Ascending aorta (tissue), 2 donors: ENCODE results near the gene KDM6A. TPM values are rescaled to one million over a fixed set of nuclear protein-coding genes. Genes with fewer than 3 reads are reported as not detected.

Experiments
- DNase-seq, 2 donors: peaks; one replicate each; pipeline ENCODE4 v3.0.0-alpha.2; 2019; ENCODE audit warnings: low spot score in 2 of 2
- H3K27ac ChIP-seq, 2 donors: fragments of 200-600 bp; sonication (generic); one replicate each; pipeline ENCODE4 v1.5.1; 2016 to 2017; ENCODE audit warnings: mild to moderate bottlenecking in 1 of 2
- H3K27me3 ChIP-seq: fragments of 200-600 bp; sonication (generic); one replicate; pipeline ENCODE4 v1.5.1; 2017
- H3K36me3 ChIP-seq, 2 donors: fragments of 200-600 bp; sonication (generic); one replicate each; pipeline ENCODE4 v1.5.1; 2016
- H3K4me1 ChIP-seq, 2 donors: fragments of 200-600 bp; sonication (generic); one replicate each; pipeline ENCODE4 v1.5.1; 2016 to 2017; ENCODE audit warnings: mild to moderate bottlenecking in 1 of 2
- H3K4me3 ChIP-seq, 2 donors: fragments of 200-600 bp; sonication (generic); one replicate each; pipeline ENCODE4 v1.5.1; 2016 to 2017; ENCODE audit warnings: mild to moderate bottlenecking in 1 of 2
- H3K9me3 ChIP-seq, 2 donors: fragments of 200-600 bp; sonication (generic); one replicate each; pipeline ENCODE4 v1.5.1; 2016
- intact Hi-C: fragments of 100-400 bp; cut with DNase I; formaldehyde crosslinking; loops from one replicate; pipeline ENCODE4 v1.15.1; 2023
- total RNA-seq: library from RNA; depleted of rRNA; stranded (reverse); fragments of >200 nt; gene quantifications from one replicate; pipeline ENCODE4 v1.1.0, GENCODE V29; 2016
- TF ChIP-seq, protein P1 (sequence below), 3 experiments: fragments of 200-600 bp in 2 of 3; fragments of 450-650 bp in 1 of 3; sonication (generic) in 2 of 3; IDR thresholded peaks; one replicate each; pipeline ENCODE4 v1.5.1; 2016 to 2019; ENCODE audit warnings: antibody characterized with exemption in 3 of 3, mild to moderate bottlenecking in 1 of 3, moderate library complexity in 1 of 3

KDM6A gene
- total RNA-seq, 1 donor from 2014 or later: 16.3 TPM

DNA sequence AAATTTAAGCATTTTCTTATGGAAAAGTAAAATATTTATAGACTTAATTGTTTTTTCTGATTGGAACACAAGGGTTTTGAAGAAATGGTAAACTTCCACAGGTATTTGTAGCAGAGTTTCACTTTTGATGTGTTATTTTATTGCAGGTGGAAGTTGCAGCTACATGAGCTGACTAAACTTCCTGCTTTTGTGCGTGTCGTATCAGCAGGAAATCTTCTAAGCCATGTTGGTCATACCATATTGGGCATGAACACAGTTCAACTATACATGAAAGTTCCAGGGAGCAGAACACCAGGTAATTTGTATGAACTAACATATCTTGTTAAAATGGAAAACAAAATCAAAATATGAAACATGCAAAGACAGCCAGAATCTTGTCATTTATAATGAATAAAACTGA, 210.3 kb downstream of the KDM6A start:
- Histone ChIP-seq H3K9me3 (no peaks in the 10 kb centered on the region), H3K4me3 (no peak overlapping the region), H3K36me3 (peaks cover 37 to 62% of the 10 kb centered on the region in 2 donors), H3K4me1 (no peaks in the 10 kb centered on the region), H3K27ac (no peak overlapping the region), H3K27me3 (no peaks in the 10 kb centered on the region)
- TF ChIP-seq, protein P1, sequence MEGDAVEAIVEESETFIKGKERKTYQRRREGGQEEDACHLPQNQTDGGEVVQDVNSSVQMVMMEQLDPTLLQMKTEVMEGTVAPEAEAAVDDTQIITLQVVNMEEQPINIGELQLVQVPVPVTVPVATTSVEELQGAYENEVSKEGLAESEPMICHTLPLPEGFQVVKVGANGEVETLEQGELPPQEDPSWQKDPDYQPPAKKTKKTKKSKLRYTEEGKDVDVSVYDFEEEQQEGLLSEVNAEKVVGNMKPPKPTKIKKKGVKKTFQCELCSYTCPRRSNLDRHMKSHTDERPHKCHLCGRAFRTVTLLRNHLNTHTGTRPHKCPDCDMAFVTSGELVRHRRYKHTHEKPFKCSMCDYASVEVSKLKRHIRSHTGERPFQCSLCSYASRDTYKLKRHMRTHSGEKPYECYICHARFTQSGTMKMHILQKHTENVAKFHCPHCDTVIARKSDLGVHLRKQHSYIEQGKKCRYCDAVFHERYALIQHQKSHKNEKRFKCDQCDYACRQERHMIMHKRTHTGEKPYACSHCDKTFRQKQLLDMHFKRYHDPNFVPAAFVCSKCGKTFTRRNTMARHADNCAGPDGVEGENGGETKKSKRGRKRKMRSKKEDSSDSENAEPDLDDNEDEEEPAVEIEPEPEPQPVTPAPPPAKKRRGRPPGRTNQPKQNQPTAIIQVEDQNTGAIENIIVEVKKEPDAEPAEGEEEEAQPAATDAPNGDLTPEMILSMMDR (IDR thresholded peaks at IDR 0.05): no peak
- intact Hi-C loops: no loop called here
- no peak for DNase-seq

DNA sequence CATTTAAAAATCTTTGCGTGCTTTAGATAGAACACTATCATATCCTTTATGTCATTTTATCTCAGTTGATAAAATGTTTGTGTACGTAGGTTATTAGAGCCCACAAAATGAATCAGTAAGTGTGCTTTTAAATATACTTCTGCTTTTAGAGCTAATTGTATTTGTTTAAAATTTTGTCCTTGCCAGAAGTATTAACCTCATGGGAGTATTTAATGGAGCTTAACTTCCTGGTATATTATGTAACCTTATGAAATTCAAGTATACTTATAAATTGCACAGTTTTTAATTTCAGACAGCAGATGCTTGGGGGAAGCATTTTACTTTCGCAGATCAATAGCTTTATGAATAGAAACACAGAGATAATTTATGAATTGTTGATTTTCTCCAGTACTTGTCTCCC, 237.5 kb downstream of the KDM6A start:
- TF ChIP-seq, protein P1 (IDR thresholded peaks at IDR 0.05): no peak

DNA sequence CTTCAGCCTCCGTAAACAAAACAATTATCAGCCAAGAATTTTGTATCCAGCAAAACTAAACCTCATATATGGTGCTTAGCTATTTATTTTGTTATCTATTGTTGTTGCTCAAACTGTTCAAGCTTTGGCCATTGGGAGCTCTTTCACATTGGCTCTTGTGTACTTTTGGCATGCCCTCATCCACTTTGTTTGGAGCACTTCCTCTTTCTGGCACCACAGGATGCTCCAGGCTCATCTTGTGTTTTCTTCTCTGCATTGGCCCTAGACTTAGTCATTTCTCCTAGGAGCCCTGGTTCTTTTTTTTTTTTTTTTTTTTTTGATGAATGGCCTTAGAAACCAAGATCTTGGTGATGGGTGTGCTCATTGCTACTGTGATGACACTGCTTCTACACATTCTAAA, 253.2 kb downstream of the KDM6A start:
- Histone ChIP-seq H3K27ac (no peak overlapping the region), H3K4me3 (no peak overlapping the region), H3K27me3 (no peaks in the 10 kb centered on the region), H3K9me3 (peaks cover 7 to 13% of the 10 kb centered on the region in 2 donors), H3K36me3 (no peaks in the 10 kb centered on the region), H3K4me1 (no peaks in the 10 kb centered on the region)
- DNase-seq: no peak
- intact Hi-C loops: no loop called here
- TF ChIP-seq, protein P1 (IDR thresholded peaks at IDR 0.05): no peak

More for the DNA sequence above, 237.5 kb downstream of the KDM6A start:
- no peaks in the 10 kb centered on the region for H3K4me1 ChIP-seq
- no peaks in the 10 kb centered on the region for H3K27me3 ChIP-seq
- intact Hi-C loops: no loop called here
- H3K36me3 ChIP-seq: peaks cover 25 to 33% of the 10 kb centered on the region in 2 donors
- no peak overlapping the region for H3K4me3 ChIP-seq
- H3K27ac ChIP-seq: no peak overlapping the region
- DNase-seq: no peak
- no peaks in the 10 kb centered on the region for H3K9me3 ChIP-seq

DNA sequence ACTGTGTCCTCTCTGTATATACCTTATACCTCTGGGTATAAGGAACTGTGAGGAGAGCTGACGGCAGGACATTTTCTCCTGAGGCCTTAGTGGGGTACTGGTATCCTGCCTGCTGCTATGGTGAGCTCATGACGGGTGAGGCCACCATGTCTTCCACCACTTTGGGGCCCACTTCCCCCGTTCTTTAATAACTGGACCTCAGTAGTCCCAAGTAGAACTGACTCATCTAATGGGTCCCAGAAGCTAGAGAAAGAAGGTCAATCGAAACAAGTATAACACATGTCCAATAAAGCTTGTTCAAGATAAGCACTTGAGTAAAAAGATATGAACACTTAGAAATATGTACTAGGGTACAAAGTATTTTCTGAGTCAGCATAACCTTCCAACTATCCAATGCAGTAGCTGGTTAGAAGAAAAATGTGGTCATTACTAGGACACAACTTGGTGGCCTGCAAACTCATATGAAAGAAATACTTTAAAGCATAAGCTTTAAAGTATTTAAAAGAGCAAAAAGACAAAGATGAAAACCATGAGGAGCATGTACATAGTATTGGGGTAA, 256.0 kb downstream of the KDM6A start:
- Histone ChIP-seq H3K27me3 (no peaks in the 10 kb centered on the region), H3K36me3 (no peaks in the 10 kb centered on the region), H3K27ac (no peak overlapping the region), H3K4me3 (no peak overlapping the region), H3K9me3 (peaks cover 7 to 13% of the 10 kb centered on the region in 2 donors), H3K4me1 (no peaks in the 10 kb centered on the region)
- no peak for DNase-seq
- TF ChIP-seq, protein P1 (IDR thresholded peaks at IDR 0.05): no peak
- intact Hi-C loops: no loop called here

DNA sequence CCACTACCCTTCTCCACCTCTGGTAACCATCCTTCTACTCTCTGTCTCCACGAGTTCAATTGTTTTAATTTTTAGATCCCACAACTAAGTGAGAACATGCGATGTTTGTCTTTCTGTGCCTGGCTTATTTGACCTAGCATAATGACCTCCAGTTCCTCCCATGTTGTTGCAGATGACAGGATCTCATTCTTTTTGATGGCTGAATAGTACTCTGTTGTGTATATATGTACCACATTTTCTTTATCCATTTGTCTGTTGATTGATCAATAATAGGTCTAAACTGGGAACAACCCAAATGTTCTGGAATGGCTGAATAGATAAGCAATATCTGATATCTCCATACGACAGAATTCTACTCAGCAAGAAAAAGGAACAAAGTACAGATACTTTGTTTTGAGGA, 260.5 kb downstream of the KDM6A start:
- H3K9me3 ChIP-seq: no peaks in the 10 kb centered on the region
- H3K4me3 ChIP-seq: no peak overlapping the region
- H3K36me3 ChIP-seq: no peaks in the 10 kb centered on the region
- H3K27ac ChIP-seq: no peak overlapping the region
- H3K27me3 ChIP-seq: no peaks in the 10 kb centered on the region
- intact Hi-C loops: no loop called here
- no peaks in the 10 kb centered on the region for H3K4me1 ChIP-seq
- DNase-seq: no peak
- TF ChIP-seq, protein P1 (IDR thresholded peaks at IDR 0.05): no peak

DNA sequence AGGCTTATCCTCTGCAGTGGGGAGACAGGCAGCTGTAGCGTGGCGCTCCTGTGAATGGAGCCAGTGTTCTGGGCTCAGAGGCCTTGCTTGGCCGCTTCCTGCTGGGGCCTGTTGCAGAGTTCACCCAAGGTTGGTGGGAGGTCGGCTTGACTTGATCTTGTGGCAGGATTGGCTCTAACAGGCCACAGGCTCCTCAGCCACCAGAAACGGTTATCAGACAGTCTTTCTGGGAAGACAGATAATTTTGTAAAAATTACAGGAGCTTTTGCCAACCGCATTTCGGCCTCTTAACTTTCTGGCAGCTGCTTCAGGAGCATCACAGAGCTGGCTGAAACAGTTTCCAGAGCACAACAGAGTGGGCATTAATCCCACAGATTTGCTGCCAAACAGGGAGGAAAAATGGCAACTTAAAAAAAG, 261.3 kb downstream of the KDM6A start:
- TF ChIP-seq, protein P1 (IDR thresholded peaks at IDR 0.05): no peak
- intact Hi-C loops: no loop called here
- H3K27ac ChIP-seq: no peak overlapping the region
- H3K27me3 ChIP-seq: no peaks in the 10 kb centered on the region
- H3K4me1 ChIP-seq: no peaks in the 10 kb centered on the region
- H3K9me3 ChIP-seq: no peaks in the 10 kb centered on the region
- DNase-seq: no peak
- no peak overlapping the region for H3K4me3 ChIP-seq
- no peaks in the 10 kb centered on the region for H3K36me3 ChIP-seq
